PC-9 (cell line): Measurements from ENCODE around the gene RXFP2.

ENCODE experiments used
- CTCF ChIP-seq: fragments of 200-600 bp; sonication (generic); conservative IDR thresholded peaks from 2 replicates; pipeline ENCODE4 v1.6.1; 2017; ENCODE audit warnings: mixed run types, antibody characterized with exemption, mild to moderate bottlenecking, moderate library complexity
- EZH2 ChIP-seq: fragments of 200-600 bp; sonication (generic); IDR thresholded peaks from 2 replicates; pipeline ENCODE4 v1.8.0; 2017; ENCODE audit warnings: antibody characterized with exemption, low read depth

- TF ChIP-seq CTCF (no peak), EZH2 (no peak)
These were observed 36.4 kb downstream of the RXFP2 start for GRCh38 chr13:31775686-31776085.
